Astrocyte of the cerebellum (primary cell): ENCODE results near the gene FASLG.

ENCODE experiments used
- DNase-seq: peaks from one replicate; pipeline ENCODE4 v3.0.0-alpha.2; 2011; ENCODE audit warnings: low read depth
- H3K4me3 ChIP-seq: 2 replicates; pipeline ENCODE4 v1.5.1; 2011; ENCODE audit warnings: mild to moderate bottlenecking, low read depth, low read length, moderate library complexity
- in situ Hi-C: cut with HindIII; loops from 2 replicates; pipeline ENCODE4 v1.10.0; 2017; ENCODE audit warnings: low sequenced_read_pairs
- TF ChIP-seq, protein P1 (sequence below): IDR thresholded peaks from 2 replicates; pipeline ENCODE4 v1.5.1; 2012; ENCODE audit warnings: low read length, low read depth, moderate library complexity, mild to moderate bottlenecking; ENCODE audit errors: missing control alignments

Gene FASLG

GRCh38 chr1:172663732-172664131, 4.8 kb downstream of the FASLG start:
- no peak overlapping the region for H3K4me3 ChIP-seq
- DNase-seq, result no peak
- in situ Hi-C loops, result no loop called here
- TF ChIP-seq, protein P1, sequence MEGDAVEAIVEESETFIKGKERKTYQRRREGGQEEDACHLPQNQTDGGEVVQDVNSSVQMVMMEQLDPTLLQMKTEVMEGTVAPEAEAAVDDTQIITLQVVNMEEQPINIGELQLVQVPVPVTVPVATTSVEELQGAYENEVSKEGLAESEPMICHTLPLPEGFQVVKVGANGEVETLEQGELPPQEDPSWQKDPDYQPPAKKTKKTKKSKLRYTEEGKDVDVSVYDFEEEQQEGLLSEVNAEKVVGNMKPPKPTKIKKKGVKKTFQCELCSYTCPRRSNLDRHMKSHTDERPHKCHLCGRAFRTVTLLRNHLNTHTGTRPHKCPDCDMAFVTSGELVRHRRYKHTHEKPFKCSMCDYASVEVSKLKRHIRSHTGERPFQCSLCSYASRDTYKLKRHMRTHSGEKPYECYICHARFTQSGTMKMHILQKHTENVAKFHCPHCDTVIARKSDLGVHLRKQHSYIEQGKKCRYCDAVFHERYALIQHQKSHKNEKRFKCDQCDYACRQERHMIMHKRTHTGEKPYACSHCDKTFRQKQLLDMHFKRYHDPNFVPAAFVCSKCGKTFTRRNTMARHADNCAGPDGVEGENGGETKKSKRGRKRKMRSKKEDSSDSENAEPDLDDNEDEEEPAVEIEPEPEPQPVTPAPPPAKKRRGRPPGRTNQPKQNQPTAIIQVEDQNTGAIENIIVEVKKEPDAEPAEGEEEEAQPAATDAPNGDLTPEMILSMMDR, result no peak

DNA sequence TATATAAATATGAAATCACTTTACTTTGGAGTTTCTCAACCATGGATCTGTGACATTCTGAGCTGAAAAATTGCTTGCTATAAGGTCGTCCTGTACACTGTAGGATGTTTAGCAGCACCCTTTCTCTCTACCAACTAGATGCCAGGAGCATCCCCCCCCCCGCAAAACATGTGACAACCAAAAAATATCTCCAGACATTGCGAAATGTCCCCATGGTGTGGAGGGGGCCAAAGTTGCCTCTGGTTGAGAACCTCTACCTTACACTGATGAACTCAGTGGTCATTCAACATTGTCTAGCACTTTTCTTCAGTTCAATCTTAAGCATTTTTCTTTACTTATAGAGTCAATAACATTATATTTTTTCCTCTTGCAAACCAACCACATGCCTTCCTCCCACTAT, 9.2 kb downstream of the FASLG start:
- no peak overlapping the region for H3K4me3 ChIP-seq
- in situ Hi-C loops, result no loop called here
- TF ChIP-seq, protein P1, result no peak
- DNase-seq, result no peak

DNA sequence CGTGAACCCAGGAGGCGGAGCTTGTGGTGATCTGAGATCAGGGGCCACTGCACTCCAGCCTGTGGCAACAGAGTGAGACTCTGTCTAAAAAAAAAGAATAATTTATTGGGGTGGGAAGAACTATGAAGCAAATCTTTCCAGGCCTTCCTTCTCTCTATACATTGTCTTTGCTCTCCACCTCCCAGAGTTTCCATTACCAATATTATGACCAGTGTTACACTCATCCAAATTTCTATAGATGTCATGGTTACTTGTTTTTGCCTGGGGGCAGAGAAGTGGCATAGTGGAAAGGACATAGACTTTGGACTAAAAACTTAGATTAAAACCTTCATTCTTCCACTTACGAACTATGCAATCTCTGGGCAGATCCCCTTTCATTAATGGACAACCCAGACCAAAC, 10.1 kb downstream of the FASLG start:
- no peak for DNase-seq
- in situ Hi-C loops, result no loop called here
- TF ChIP-seq, protein P1, result no peak

DNA sequence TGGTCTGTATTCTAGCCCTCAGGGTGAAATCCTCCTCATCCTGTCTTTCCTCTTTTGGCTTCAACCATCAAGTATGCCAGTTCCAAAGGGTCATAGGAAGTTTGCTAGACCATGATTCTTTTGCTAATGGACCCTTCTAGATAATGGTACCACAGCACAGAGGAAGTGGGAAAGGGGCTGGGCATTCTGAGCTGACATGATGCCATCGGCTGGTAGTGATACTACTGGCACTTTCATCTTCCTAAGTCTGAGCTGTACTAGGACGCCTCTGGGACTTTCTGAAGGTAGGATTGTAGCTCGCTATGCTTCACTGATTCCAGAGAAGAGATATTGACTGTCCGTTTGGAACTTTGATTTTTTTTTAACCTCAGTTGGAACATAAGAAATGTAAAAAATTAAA, 11.4 kb downstream of the FASLG start:
- in situ Hi-C loops, result loop anchor here (10.0 kb wide), 1 partner anchor 54 kb away; no protein-coding TSS in a partner anchor
- H3K4me3 ChIP-seq, result no peak overlapping the region
- DNase-seq, result no peak
- TF ChIP-seq, protein P1, result no peak

More for the DNA sequence above, 10.1 kb downstream of the FASLG start:
- H3K4me3 ChIP-seq, result no peak overlapping the region

DNA sequence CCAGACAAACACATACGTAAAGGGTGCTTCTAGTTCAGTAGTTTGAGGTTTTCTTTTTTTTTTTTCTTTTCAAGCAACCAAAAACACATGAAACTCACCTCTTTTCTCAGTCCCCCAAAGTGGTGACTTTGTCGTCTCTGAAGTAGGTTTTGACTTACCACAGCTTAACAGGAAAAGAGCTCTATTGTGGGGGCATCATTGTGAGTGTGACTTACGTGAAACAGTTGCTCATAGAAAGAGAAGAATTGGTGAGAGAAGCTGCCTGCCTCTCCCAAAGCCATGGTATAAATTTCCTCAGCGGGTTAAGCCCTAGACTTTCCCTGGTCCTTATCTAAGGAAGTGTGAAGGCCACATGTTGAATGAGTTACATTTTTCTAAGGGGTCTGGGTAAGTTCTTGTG, 11.9 kb downstream of the FASLG start:
- in situ Hi-C loops, result loop anchor here (10.0 kb wide), 1 partner anchor 54 kb away; no protein-coding TSS in a partner anchor
- DNase-seq, result no peak
- TF ChIP-seq, protein P1, result no peak

DNA sequence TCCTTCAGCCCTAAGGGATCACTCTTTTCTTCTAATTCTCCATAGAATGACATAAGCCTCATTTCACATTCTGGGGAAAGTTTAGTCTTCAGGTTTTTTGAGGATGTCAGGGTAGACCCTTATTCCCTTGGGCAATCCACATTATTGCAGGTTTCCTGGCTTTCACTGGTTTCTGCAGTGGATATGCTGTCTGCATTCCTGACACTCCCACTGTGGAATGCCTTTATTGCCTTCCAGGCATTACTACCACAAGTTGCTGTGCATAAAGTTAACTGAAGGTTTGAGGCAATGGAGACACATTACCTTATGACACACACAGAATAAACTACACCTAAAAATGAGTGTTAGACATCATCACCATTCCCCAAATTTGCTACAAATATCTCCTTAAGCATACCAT, 12.7 kb downstream of the FASLG start:
- DNase-seq, result peak; percentile 8
- TF ChIP-seq, protein P1, result no peak
- in situ Hi-C loops, result loop anchor here (10.0 kb wide), 1 partner anchor 53 kb away; no protein-coding TSS in a partner anchor
- H3K4me3 ChIP-seq, result no peak overlapping the region

More for the DNA sequence above, 11.9 kb downstream of the FASLG start:
- no peak overlapping the region for H3K4me3 ChIP-seq

DNA sequence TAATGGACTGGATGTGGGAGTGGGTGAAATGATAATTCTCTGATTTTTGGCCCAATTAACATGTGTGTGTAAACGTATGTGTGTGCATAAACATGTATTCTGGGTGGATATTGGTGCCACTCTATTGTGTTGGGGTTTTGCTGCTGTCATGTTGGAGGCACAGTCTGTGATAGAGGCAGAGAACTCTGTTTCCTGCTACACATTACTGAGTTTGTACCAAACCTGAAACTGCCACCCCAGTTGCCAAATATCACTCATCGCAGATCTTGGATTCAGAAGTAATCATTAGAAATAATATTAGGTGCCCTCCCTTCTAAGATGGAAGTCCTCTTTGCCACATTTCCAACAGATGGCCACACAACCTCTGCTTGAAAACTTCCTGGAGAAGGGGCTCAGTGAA, 13.8 kb downstream of the FASLG start:
- H3K4me3 ChIP-seq, result no peak overlapping the region
- TF ChIP-seq, protein P1, result no peak
- in situ Hi-C loops, result loop anchor here (10.0 kb wide), 1 partner anchor 52 kb away; no protein-coding TSS in a partner anchor
- DNase-seq, result no peak
